ENCODE data around the gene MINDY3.

Gene MINDY3

GRCh38 chr10:15808204-15808797, 52.0 kb downstream of the MINDY3 start:
- Histone ChIP-seq H3K4me2 (ENCODE audit: insufficient read depth, low read length) (no peak overlapping the region), H3K9ac (ENCODE audit: low read depth, low read length) (no peak overlapping the region), H3K9me3 (ENCODE audit: insufficient read depth, low read length, severe bottlenecking) (no peaks in the 10 kb centered on the region), H3K27ac (ENCODE audit: low read length) (no peak overlapping the region), H2AFZ (ENCODE audit: low read depth, low read length) (no peak overlapping the region), H3K4me1 (ENCODE audit: insufficient read depth, low read length) (no peaks in the 10 kb centered on the region), H3K4me3 (ENCODE audit: low read depth in 1 of 2, low read length in 2 of 2) (no peak overlapping the region), H3K79me2 (ENCODE audit: insufficient read depth, low read length) (no peaks in the 10 kb centered on the region), H4K20me1 (ENCODE audit: insufficient read depth, low read length) (no peaks in the 10 kb centered on the region), H3K27me3 (ENCODE audit: insufficient read depth, low read length, poor library complexity) (no peaks in the 10 kb centered on the region), H3K36me3 (ENCODE audit: insufficient read depth, low read length) (peaks cover 15% of the 10 kb centered on the region; the same call in 1 of the 2 replicates)
- DNase-seq = no peak
- TF ChIP-seq EZH2 (IDR thresholded peaks at IDR 0.05; ENCODE audit: borderline replicate concordance, low read depth, low read length, severe bottlenecking) (no peak), CTCF (IDR thresholded peaks at IDR 0.05; ENCODE audit: borderline replicate concordance, extremely low read depth, low read length, poor library complexity, severe bottlenecking) (no peak)
- ATAC-seq (ENCODE audit: insufficient read depth, low read depth) = no peak

GRCh38 chr10:15805395-15806058, 54.8 kb downstream of the MINDY3 start:
- Histone ChIP-seq H2AFZ (ENCODE audit: low read depth, low read length) (no peak overlapping the region), H3K27ac (ENCODE audit: low read length) (no peak overlapping the region), H3K36me3 (ENCODE audit: insufficient read depth, low read length) (peaks cover 23% of the 10 kb centered on the region; the same call in 1 of the 2 replicates), H3K9ac (ENCODE audit: low read depth, low read length) (no peak overlapping the region), H3K4me3 (ENCODE audit: low read depth in 1 of 2, low read length in 2 of 2) (no peak overlapping the region), H3K79me2 (ENCODE audit: insufficient read depth, low read length) (no peaks in the 10 kb centered on the region), H3K4me2 (ENCODE audit: insufficient read depth, low read length) (no peak overlapping the region), H3K9me3 (ENCODE audit: insufficient read depth, low read length, severe bottlenecking) (no peaks in the 10 kb centered on the region), H3K4me1 (ENCODE audit: insufficient read depth, low read length) (no peaks in the 10 kb centered on the region), H4K20me1 (ENCODE audit: insufficient read depth, low read length) (no peaks in the 10 kb centered on the region), H3K27me3 (ENCODE audit: insufficient read depth, low read length, poor library complexity) (no peaks in the 10 kb centered on the region)
- TF ChIP-seq CTCF (IDR thresholded peaks at IDR 0.05; ENCODE audit: borderline replicate concordance, extremely low read depth, low read length, poor library complexity, severe bottlenecking) (no peak), EZH2 (IDR thresholded peaks at IDR 0.05; ENCODE audit: borderline replicate concordance, low read depth, low read length, severe bottlenecking) (no peak)
- DNase-seq = no peak
- ATAC-seq (ENCODE audit: insufficient read depth, low read depth) = no peak

DNA sequence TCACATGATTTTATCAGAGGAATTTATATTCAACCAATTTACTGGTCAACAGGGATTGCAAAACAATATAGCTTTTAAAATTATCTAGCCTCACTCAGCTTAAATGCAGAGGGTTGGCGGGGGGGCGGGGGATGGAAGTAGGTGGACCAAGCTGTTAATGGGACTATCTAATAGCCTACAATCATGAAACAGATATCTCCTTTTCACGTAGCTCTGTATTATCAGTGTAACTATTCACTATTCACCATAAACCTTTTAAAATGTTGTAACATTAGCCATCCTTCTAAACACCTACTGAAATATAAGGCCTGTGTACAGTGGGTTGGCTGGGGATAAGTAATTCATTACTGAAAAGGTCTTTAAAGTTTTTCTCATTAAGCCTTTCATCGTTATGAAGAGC, 56.2 kb downstream of the MINDY3 start:
- H3K4me3 ChIP-seq (ENCODE audit: low read depth in 1 of 2, low read length in 2 of 2) = no peak overlapping the region
- H3K36me3 ChIP-seq (ENCODE audit: insufficient read depth, low read length) = peaks cover 27% of the 10 kb centered on the region; the same call in 1 of the 2 replicates
- H4K20me1 ChIP-seq (ENCODE audit: insufficient read depth, low read length) = no peaks in the 10 kb centered on the region
- DNase-seq (no peak), ATAC-seq (ENCODE audit: insufficient read depth, low read depth) (no peak)
- TF ChIP-seq CTCF (IDR thresholded peaks at IDR 0.05; ENCODE audit: borderline replicate concordance, extremely low read depth, low read length, poor library complexity, severe bottlenecking) (no peak), EZH2 (IDR thresholded peaks at IDR 0.05; ENCODE audit: borderline replicate concordance, low read depth, low read length, severe bottlenecking) (no peak)
- no peak overlapping the region for H3K27ac ChIP-seq (ENCODE audit: low read length)
- H3K9me3 ChIP-seq (ENCODE audit: insufficient read depth, low read length, severe bottlenecking) = no peaks in the 10 kb centered on the region
- H3K4me2 ChIP-seq (ENCODE audit: insufficient read depth, low read length) = no peak overlapping the region
- no peak overlapping the region for H2AFZ ChIP-seq (ENCODE audit: low read depth, low read length)
- H3K9ac ChIP-seq (ENCODE audit: low read depth, low read length) = no peak overlapping the region
- H3K4me1 ChIP-seq (ENCODE audit: insufficient read depth, low read length) = no peaks in the 10 kb centered on the region
- no peaks in the 10 kb centered on the region for H3K79me2 ChIP-seq (ENCODE audit: insufficient read depth, low read length)
- H3K27me3 ChIP-seq (ENCODE audit: insufficient read depth, low read length, poor library complexity) = no peaks in the 10 kb centered on the region
